IPS-18a (cell line): Measurements from ENCODE around the gene PIM1.
A peak's percentile ranks its signal among the peaks of the same experiment; 100 is the strongest.

Source experiments
- H3K27ac ChIP-seq: one replicate; pipeline ENCODE4 v1.5.1; 2013; ENCODE audit warnings: low read length
- H3K27me3 ChIP-seq: one replicate; pipeline ENCODE4 v1.6.1; 2013; ENCODE audit warnings: mild to moderate bottlenecking, low read length; ENCODE audit not compliant: control insufficient read depth, insufficient read depth
- H3K36me3 ChIP-seq: one replicate; pipeline ENCODE4 v1.6.1; 2013; ENCODE audit warnings: low read depth, low read length; ENCODE audit not compliant: control insufficient read depth
- H3K4me1 ChIP-seq: one replicate; pipeline ENCODE4 v1.6.1; 2013; ENCODE audit warnings: low read depth, low read length; ENCODE audit not compliant: control insufficient read depth
- H3K4me3 ChIP-seq: one replicate; pipeline ENCODE4 v1.5.1; 2013; ENCODE audit warnings: low read length
- H3K9ac ChIP-seq: one replicate; pipeline ENCODE4 v1.6.1; 2013; ENCODE audit warnings: mild to moderate bottlenecking, low read length, moderate library complexity
- H3K9me3 ChIP-seq: one replicate; pipeline ENCODE4 v1.6.1; 2013; ENCODE audit warnings: low read depth, low read length; ENCODE audit not compliant: control insufficient read depth

The PIM1 gene

DNA sequence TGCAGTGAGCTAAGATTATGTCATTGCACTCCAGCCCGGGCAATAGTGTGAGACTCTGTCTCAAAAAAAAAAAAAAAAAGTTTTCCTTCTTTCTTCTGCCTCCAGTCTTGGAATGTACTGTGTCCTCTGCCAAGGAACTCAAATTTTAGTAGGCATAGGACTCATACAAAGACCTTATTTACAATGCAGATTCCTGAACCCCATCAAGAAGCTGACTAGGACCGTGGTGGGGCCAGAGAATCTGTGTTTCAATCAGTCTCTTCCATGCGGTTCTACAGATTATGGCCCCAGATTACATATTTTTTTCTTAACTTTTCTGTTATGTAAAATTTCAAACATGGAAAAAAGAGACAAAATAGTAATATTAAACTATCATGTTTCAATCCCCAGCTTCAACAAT, 29.8 kb upstream of the PIM1 start:
- peaks cover 63% of the 10 kb centered on the region for H3K4me1 ChIP-seq
- H3K4me3 ChIP-seq = no peak overlapping the region
- H3K27ac ChIP-seq = no peak overlapping the region

GRCh38 chr6:37141281-37142049, 28.5 kb upstream of the PIM1 start:
- Histone ChIP-seq H3K36me3 (no peaks in the 10 kb centered on the region), H3K9ac (peak overlapping the region; percentile 57), H3K4me1 (peaks cover 52% of the 10 kb centered on the region), H3K27ac (peak overlapping the region; percentile 96), H3K4me3 (peak overlapping the region; percentile 40), H3K27me3 (no peaks in the 10 kb centered on the region), H3K9me3 (no peaks in the 10 kb centered on the region)

More for the DNA sequence above, 29.8 kb upstream of the PIM1 start:
- H3K9ac ChIP-seq = peak overlapping the region; percentile 57
- H3K9me3 ChIP-seq = no peaks in the 10 kb centered on the region
- H3K27me3 ChIP-seq = no peaks in the 10 kb centered on the region
- H3K36me3 ChIP-seq = no peaks in the 10 kb centered on the region

GRCh38 chr6:37142050-37142614, 27.8 kb upstream of the PIM1 start:
- Histone ChIP-seq H3K4me3 (peak overlapping the region; percentile 19), H3K36me3 (no peaks in the 10 kb centered on the region), H3K9me3 (no peaks in the 10 kb centered on the region), H3K27ac (peak overlapping the region; percentile 22), H3K9ac (peak overlapping the region; percentile 35), H3K4me1 (peaks cover 52% of the 10 kb centered on the region), H3K27me3 (no peaks in the 10 kb centered on the region)

DNA sequence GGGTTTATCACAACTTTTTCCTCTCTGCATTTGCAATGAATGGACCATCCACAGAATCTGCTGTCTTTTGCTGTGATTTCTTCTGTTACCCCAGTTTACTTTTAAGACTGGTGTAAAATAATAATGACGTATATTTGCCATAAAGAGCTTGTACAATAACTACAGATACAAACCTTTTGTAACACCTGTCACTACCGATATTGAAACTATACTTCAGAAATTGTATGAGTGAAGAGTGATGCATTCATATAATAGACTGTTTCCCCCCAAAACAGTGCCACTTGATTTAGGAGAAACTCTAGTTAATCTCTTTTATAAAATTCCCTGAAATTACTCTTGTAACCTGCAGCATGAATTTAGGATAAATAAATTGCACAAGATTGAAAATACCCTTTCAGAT, 26.4 kb upstream of the PIM1 start:
- Histone ChIP-seq H3K9me3 (no peaks in the 10 kb centered on the region), H3K27ac (no peak overlapping the region), H3K4me3 (no peak overlapping the region), H3K4me1 (peaks cover 48% of the 10 kb centered on the region), H3K36me3 (no peaks in the 10 kb centered on the region), H3K27me3 (no peaks in the 10 kb centered on the region), H3K9ac (no peak overlapping the region)

DNA sequence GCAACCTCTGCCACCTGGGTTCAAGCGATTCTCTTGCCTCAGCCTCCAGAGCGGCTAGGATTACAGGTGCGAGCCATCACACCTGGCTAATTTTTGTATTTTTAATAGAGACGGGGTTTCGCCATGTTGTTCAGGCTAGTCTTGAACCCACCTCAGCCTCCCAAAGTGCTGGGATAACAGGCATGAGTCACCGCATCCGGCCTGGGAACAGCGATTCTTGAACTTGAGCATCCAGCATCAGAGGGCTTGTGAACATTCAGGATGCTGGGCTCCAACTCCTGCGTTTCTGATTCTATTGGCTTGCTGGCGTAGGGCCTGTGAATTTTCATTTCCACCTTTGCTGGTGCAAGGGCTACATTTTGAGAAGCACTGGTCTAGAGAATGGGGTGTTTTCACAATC, 24.5 kb upstream of the PIM1 start:
- Histone ChIP-seq H3K27ac (no peak overlapping the region), H3K4me1 (peaks cover 32% of the 10 kb centered on the region), H3K27me3 (no peaks in the 10 kb centered on the region), H3K36me3 (no peaks in the 10 kb centered on the region), H3K9ac (no peak overlapping the region), H3K9me3 (no peaks in the 10 kb centered on the region), H3K4me3 (no peak overlapping the region)

GRCh38 chr6:37146735-37147157, 23.2 kb upstream of the PIM1 start:
- no peak overlapping the region for H3K27ac ChIP-seq
- H3K4me1 ChIP-seq = peaks cover 22% of the 10 kb centered on the region
- H3K36me3 ChIP-seq = no peaks in the 10 kb centered on the region
- no peak overlapping the region for H3K4me3 ChIP-seq
- H3K9me3 ChIP-seq = no peaks in the 10 kb centered on the region
- no peaks in the 10 kb centered on the region for H3K27me3 ChIP-seq
- H3K9ac ChIP-seq = no peak overlapping the region

DNA sequence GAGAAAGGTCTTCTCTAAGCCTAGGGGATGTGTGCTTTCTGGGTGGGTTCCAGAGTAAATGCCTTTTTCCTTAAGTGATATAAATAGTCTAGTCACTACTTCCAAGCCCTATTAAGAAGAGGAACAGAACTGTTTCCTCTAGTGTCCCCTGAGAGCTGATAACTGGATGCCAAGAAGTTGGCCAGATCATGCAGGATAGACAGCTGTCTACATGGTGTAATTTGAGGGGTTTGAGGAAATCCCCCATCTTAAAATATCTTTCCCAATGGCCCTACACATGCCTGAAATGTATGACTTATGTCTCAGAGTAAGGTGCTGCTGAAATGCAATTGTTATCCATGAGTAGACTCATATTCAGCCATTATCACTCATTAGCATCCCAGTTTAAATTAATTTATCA, 20.2 kb upstream of the PIM1 start:
- Histone ChIP-seq H3K9me3 (no peaks in the 10 kb centered on the region), H3K36me3 (no peaks in the 10 kb centered on the region), H3K9ac (no peak overlapping the region), H3K4me1 (peaks cover under 1% of the 10 kb centered on the region), H3K27ac (no peak overlapping the region), H3K27me3 (no peaks in the 10 kb centered on the region), H3K4me3 (no peak overlapping the region)

- peaks cover 1% of the 10 kb centered on the region for H3K4me1 ChIP-seq
- H3K9ac ChIP-seq = no peak overlapping the region
- no peaks in the 10 kb centered on the region for H3K36me3 ChIP-seq
- H3K27ac ChIP-seq = no peak overlapping the region
- H3K9me3 ChIP-seq = no peaks in the 10 kb centered on the region
- H3K4me3 ChIP-seq = no peak overlapping the region
- H3K27me3 ChIP-seq = no peaks in the 10 kb centered on the region
These were observed 19.6 kb upstream of the PIM1 start for GRCh38 chr6:37150314-37150713.

GRCh38 chr6:37155394-37156312, 14.3 kb upstream of the PIM1 start:
- no peak overlapping the region for H3K9ac ChIP-seq
- H3K27me3 ChIP-seq = no peaks in the 10 kb centered on the region
- peaks cover 5% of the 10 kb centered on the region for H3K4me1 ChIP-seq
- H3K27ac ChIP-seq = no peak overlapping the region
- no peaks in the 10 kb centered on the region for H3K9me3 ChIP-seq
- no peak overlapping the region for H3K4me3 ChIP-seq
- H3K36me3 ChIP-seq = no peaks in the 10 kb centered on the region

DNA sequence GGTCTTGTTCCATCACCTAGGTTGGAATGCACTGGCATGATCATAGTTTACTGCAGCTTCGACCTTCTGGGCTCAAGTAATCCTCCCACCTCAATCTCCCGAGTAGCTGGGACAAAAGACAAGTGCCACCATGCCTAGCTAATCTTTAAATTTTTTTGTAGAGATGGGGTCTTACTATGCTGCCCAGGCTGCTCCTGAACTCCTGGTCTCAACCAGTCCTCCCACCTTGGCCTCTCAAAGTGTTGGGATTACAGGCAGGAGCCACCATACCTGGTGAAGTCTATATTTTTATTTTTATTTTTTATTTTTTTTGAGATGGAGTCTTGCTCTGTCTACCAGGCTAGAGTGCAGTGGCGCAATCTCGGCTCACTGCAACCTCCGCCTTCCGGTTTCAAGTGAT, 11.4 kb upstream of the PIM1 start:
- Histone ChIP-seq H3K27me3 (no peaks in the 10 kb centered on the region), H3K36me3 (no peaks in the 10 kb centered on the region), H3K4me1 (peaks cover 5% of the 10 kb centered on the region), H3K9ac (no peak overlapping the region), H3K27ac (no peak overlapping the region), H3K9me3 (no peaks in the 10 kb centered on the region), H3K4me3 (no peak overlapping the region)

GRCh38 chr6:37160922-37161778, 8.8 kb upstream of the PIM1 start:
- H3K4me1 ChIP-seq = no peaks in the 10 kb centered on the region
- H3K9me3 ChIP-seq = no peaks in the 10 kb centered on the region
- no peak overlapping the region for H3K4me3 ChIP-seq
- H3K27ac ChIP-seq = no peak overlapping the region
- H3K9ac ChIP-seq = no peak overlapping the region
- H3K36me3 ChIP-seq = no peaks in the 10 kb centered on the region
- no peaks in the 10 kb centered on the region for H3K27me3 ChIP-seq
